ENCODE data around the gene TTL. TPM values are rescaled to one million over a fixed set of nuclear protein-coding genes. Genes with fewer than 3 reads are reported as not detected.
"Not testable (repeated sequence)": the region's sequence is repeated elsewhere in the genome, so short reads cannot be mapped to it uniquely, and the experiment has no call there.

The TTL gene
- total RNA-seq, 1 donor from 2014 or later: 31.8 TPM

DNA sequence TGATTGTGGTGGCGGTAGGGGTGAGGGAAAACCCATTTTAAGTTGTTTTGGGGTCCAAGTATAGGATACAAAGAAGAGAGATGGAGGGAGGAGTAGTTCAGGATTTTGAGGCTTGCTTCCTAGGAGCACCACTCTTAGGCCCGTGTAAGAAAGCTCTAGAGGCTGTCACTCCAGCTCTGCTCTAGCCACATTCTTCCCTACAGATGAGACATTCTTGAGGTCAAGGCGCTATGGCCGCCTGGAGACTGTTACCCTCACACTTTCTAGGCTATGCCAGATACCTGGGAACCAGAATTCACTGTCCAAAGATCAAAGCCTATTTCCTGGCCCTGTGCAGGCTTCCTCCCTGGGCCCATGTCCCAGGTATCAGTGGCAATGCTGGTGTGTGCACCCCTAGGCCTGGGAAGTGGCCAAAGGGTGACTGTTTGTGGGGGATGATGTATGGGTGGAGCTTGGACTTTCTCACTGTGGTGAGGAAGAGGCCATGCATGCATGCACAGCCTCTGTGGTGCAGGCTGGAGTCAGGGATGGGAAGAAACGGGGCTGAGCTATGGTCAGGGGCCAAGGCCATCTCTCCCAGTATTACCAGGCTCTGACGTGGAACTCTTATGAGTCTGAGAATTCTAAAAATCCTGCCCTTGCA lies 7.0 kb upstream of the TTL start:
- DNase-seq (ENCODE audit: low spot score): no peak

- DNase-seq (ENCODE audit: low spot score): no peak
These were observed 5.5 kb upstream of the TTL start for GRCh38 chr2:112476434-112476833.

- no peak for DNase-seq (ENCODE audit: low spot score)
These were observed 1.4 kb upstream of the TTL start for GRCh38 chr2:112480530-112481049.

GRCh38 chr2:112481050-112481527 lies 867 bp upstream of the TTL start:
- peak; percentile 81 for DNase-seq (ENCODE audit: low spot score)

DNA sequence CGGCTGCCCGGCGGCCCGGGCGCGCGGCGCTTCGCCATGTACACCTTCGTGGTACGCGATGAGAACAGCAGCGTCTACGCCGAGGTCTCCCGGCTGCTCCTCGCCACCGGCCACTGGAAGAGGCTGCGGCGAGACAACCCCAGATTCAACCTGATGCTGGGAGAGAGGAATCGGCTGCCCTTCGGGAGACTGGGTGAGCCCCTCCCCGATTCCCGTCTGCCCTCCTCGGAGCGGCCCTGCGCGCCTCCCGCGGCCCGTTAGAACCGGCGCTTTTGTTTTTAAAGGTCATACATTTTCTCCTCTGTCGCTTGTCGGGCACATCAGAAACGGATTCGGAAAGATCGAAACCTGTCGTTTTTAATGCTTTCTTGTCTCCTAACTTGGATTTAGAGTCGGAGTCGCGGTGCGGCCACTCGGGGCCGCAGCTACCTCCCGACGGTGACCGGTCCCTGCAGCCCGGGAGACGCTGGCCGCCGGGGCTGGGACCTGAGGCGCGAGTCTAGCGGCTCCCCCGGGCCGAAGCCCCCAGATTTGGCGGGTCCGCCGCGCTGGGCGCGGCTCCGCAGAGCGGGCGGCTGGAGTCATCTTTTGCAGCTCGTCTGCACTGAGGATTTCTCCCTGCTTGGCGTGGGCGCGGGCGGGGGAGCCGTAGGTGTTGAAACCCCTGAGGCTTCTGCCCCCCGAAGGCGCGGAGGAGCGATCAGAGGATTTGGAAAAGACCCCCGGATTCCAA lies 519 bp downstream of the TTL start:
- DNase-seq (ENCODE audit: low spot score): peak; percentile 12

DNA sequence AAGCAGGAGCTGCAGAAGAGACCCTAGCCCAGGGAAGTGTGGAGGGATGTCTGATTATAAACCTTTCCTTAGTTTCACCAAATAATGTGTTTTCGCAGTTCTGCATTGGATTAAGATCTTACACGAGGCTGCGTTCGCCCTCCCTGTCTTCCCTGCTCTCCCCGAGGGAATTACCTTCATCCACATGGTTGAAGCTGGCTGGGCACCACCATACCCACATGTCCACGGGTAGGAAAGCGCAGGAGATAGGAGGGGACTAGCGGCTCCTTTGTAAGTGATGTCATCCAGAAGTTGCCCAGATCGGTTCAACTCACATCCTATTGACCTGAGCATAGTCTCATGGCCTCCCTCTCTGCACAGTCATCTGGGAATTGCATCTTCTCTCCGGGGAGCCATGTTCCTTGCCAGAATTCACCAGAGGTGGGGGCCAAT lies 1.1 kb downstream of the TTL start:
- no peak for DNase-seq (ENCODE audit: low spot score)

GRCh38 chr2:112483831-112484230 lies 1.9 kb downstream of the TTL start:
- DNase-seq (ENCODE audit: low spot score): no peak

- DNase-seq (ENCODE audit: low spot score): no peak
These were observed 3.9 kb downstream of the TTL start for GRCh38 chr2:112485849-112486248.

GRCh38 chr2:112486895-112487294 lies 4.9 kb downstream of the TTL start:
- DNase-seq (ENCODE audit: low spot score): no peak

- no peak for DNase-seq (ENCODE audit: low spot score)
These were observed 5.5 kb downstream of the TTL start for GRCh38 chr2:112487444-112487961.

DNA sequence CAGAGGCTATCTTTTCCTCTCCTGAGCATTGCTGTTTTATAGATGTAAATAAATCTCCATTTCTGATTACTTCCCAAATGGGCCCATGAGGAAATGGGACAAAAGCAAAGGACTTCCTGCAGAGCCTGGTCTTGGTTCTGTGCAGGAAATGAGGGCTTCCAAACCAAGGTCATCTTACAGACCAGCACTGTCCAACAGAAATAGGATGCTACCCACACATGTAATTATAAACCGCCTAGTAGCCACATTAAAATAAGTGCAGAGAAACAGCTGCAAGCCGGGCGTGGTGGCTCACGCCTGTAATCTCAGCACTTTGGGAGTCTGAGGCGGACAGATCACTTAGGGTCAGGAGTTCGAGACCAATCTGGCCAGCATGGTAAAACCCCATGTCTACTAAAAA lies 6.2 kb downstream of the TTL start:
- DNase-seq (ENCODE audit: low spot score): no peak

- DNase-seq (ENCODE audit: low spot score): no peak
These were observed 10.0 kb downstream of the TTL start for GRCh38 chr2:112491946-112492345.

DNA sequence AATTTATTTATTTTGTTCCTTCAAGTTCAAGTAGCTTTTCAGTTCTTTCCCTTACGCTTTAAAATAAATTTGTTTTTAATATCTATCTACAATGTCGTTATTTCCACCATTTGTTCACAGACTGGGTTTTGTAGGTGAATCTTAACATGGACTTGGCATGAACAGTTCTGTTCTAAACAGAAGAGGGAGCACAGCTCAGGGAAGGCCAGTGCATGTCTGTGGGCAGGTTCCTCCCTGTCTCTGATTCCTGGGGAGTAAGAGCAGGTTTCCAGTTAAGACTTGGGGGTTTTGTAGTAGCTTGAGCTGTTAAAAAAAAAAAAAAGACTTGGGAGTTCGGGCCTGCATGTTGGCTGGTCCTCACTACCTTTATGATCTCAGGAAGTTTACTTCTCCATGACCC lies 11.1 kb downstream of the TTL start:
- no peak for DNase-seq (ENCODE audit: low spot score)

DNA sequence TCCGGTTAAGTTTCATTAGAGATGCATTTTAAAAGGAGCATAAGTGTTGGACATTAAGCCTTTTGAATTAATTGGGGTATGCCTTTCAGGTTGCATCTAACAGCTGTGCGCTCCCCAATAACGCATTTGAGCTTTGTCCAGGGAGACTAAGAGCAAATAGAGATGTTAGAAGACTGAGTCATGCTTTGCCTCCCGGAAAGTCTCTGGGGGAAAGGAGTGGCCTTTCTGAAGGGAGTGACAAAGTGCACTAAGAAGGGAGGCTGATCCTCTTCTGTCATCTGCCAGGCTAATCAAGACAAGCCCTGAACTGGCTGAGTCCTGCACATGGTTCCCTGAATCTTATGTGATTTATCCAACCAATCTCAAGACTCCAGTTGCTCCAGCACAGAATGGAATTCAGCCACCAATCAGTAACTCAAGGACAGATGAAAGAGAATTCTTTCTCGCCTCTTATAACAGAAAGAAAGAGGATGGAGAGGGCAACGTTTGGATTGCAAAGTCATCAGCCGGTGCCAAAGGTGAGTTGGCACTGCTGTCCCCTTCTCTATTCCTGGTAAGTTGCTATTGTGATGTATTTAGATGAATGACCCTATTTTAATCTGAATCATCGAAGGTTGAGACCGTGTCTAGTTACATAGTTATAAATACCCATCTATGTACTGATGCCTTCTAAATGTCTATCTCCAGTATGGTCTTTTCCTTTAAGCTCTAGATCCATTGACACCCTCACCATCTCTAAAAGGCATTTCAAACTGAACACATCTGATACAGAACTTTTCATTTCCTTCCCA lies 12.1 kb downstream of the TTL start:
- DNase-seq (ENCODE audit: low spot score): peak; percentile 37

DNA sequence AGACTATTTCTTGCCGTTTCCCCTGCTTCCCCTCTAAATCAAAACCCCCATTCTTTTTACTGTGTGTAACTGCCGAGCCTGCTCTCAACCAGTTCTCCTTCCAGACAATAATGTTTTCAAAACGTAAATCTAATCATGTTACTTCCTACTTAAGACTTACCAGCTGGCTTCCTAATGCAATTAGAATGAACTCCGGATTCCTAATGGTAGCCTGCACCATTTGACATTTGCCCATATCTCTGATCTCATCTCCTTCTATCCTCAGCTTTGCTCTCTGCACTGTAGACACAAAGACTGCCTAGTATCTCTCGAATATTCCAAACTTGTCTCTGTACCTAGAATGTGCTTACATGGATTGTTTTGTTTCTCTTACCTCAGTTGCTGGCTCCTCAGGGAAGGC lies 12.9 kb downstream of the TTL start:
- no peak for DNase-seq (ENCODE audit: low spot score)

DNA sequence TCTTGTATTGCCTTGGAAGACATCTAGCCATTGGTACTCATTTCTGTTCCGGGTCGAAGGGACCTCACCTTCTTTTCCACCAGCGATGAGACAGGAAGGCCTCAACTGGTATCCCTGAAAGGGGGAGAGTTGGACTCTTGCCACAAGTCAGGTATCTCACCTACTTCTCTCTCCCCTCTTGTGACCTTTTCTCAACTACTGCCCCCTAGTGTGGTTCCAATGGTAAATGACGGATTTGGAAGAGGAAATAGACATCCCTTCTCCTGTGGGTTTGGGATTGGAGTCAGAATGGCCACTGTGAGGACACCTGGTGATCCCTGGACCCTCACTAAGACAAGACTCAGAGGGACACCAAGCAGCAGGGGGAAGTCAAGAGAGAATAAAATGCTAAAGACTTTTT lies 13.9 kb downstream of the TTL start:
- not testable (repeated sequence) for DNase-seq (ENCODE audit: low spot score)

GRCh38 chr2:112500850-112501484 lies 19.0 kb downstream of the TTL start:
- DNase-seq (ENCODE audit: low spot score): peak; percentile 35

- not testable (repeated sequence) for DNase-seq (ENCODE audit: low spot score)
These were observed 27.5 kb downstream of the TTL start for GRCh38 chr2:112509239-112509998.

DNA sequence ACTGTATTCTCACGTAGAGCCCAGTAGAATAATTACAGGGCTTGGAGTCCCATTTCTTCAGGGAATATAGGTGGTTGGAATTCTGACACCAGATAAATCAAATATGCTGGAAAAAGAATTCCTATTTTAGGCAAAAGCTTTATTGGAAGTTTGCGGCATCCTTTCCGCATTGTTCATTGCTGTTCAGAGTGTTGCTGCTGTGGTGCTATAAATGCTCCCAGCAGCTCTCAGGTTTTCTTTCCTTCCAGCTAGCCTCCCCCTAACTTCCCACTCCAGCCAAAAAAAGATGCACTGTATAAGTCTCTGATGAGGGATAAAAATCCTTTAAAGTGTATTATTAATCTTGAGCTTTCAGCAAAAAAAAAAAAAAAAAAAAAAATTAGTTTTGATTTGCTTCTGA lies 34.8 kb downstream of the TTL start:
- no peak for DNase-seq (ENCODE audit: low spot score)

- DNase-seq (ENCODE audit: low spot score): no peak
These were observed 36.9 kb downstream of the TTL start for GRCh38 chr2:112518807-112519206.

DNA sequence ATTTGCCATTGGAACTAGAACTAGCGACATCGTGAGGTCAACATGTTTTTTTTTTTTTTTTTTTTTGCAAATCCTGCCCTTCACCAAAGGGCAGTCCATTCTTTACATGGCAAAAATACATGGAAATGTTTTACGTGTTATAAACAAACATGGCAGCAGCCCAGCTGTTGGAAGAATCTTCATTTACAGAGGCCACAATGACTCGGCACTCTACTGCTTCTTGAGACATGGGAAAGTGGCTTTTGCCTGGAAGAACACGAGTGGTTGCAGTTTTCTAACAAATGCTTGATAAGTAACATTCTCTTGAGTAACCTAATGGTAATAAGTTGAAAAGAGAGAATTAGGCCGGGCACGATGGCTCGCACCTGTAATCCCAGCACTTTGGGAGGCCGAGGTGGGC lies 37.5 kb downstream of the TTL start:
- no peak for DNase-seq (ENCODE audit: low spot score)
